ENCODE measurements around the gene ZDHHC11B. TPM values are rescaled to one million over a fixed set of nuclear protein-coding genes. Genes with fewer than 3 reads are reported as not detected.
"Not testable (repeated sequence)": the region's sequence is repeated elsewhere in the genome, so short reads cannot be mapped to it uniquely, and the experiment has no call there.

Gene ZDHHC11B
- polyA plus RNA-seq, 2 donors: 2.6 to 5.2 TPM

DNA sequence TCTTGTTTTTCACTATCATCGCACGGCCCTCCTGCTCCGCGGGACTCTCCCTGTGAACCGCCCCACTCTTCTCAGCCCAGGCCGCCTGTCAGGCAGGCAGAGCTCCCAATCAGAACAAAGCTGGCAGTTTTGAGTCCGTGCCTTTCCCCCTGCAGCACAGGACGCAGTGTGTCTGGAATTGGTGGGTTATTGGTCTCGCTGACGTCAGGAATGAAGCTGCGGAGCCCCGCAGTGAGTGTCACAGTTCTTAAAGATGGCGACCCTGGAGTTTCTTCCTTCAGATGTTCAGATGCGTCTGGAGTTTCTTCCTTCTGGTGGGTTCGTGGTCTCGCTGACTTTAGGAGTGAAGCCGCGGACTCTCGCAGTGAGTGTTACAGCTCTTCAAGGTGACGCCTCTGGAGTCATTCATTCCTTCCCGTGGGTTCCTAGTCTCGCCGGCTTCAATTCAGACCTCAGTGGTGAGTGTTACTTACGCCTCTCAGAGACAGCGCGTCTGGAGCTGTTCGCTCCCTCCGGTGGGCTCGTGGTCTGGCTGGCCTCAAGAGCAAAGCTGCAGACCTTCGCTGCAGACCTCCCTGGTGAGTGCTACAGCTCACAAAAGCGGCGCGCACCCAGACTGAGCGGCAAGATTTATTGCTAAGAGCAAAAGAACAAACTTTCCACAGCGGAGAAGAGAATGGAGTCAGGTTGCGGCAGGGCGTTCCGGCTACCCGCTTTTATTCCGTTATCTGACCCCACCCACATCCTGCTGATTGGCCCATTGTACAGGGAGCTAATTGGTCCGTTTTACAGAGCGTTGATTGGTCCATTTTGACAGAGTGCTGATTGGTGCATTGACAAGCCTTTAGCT is 7.4 kb downstream of the ZDHHC11B start:
- 89 to 92% methylated on average over 42 of the region's 42 CpGs for WGBS, 2 donors
- Histone ChIP-seq H3K27ac (ENCODE audit: low read depth in 2 of 2, low read length in 1 of 2) (no peak overlapping the region), H3K36me3 (ENCODE audit: control insufficient read depth in 2 of 2, insufficient read depth in 2 of 2, low read length in 1 of 2) (no peaks in the 10 kb centered on the region), H3K9me3 (ENCODE audit: control insufficient read depth in 2 of 2, insufficient read depth in 1 of 2, low read depth in 1 of 2, low read length in 1 of 2) (no peaks in the 10 kb centered on the region), H3K27me3 (ENCODE audit: control insufficient read depth in 1 of 2, insufficient read depth in 2 of 2, low read length in 2 of 2) (no peaks in the 10 kb centered on the region), H3K4me3 (ENCODE audit: low read depth in 1 of 2, low read length in 2 of 2) (no peak overlapping the region), H3K4me1 (ENCODE audit: control insufficient read depth in 2 of 2, insufficient read depth in 2 of 2, low read length in 1 of 2) (no peaks in the 10 kb centered on the region)

DNA sequence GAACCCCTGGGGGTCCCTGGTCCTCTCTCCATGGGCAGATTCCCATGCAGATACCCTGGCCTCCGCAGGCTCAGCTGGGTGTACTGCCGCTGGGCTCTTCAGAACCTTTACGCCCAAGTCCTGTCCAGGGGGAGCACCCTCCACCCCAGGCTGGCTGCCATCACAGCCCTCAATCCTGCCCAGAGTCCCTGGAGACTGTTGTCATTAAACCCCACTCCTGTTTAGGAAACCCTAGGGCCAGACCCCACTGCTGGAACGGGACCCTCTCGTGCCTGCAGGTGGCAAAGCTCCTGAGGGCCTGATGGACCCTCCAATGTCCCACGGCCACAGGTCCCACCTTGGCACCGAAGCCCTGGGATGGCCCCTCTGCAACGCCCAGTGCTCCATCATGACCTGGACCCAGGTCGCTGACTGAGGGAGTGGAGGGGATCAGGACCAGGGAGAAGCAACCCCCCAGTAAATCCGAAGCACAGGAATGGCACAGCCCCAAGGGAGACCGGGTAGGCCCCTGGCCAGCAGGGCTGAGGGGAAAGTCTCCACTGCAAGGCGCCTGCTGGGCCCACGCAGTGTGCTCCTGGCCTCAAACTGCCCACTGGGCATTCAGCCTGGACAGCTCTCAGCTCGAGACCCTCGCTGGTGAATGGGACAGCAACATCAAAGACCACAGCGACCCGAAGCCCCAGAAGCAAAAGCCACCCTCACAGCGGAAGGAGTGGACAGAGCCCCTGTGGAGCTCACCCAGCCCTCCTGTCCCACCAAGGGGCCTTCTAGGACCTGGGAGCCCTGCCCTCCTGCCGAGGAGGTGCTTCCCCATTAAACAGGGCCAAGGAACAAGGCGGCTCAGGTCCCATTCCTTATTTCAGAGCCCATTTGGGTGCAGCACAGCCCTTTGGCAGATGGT is 8.3 kb downstream of the ZDHHC11B start:
- Histone ChIP-seq H3K9me3 (ENCODE audit: control insufficient read depth in 2 of 2, insufficient read depth in 1 of 2, low read depth in 1 of 2, low read length in 1 of 2) (no peaks in the 10 kb centered on the region), H3K4me1 (ENCODE audit: control insufficient read depth in 2 of 2, insufficient read depth in 2 of 2, low read length in 1 of 2) (no peaks in the 10 kb centered on the region), H3K36me3 (ENCODE audit: control insufficient read depth in 2 of 2, insufficient read depth in 2 of 2, low read length in 1 of 2) (no peaks in the 10 kb centered on the region), H3K27me3 (ENCODE audit: control insufficient read depth in 1 of 2, insufficient read depth in 2 of 2, low read length in 2 of 2) (no peaks in the 10 kb centered on the region), H3K4me3 (ENCODE audit: low read depth in 1 of 2, low read length in 2 of 2) (no peak overlapping the region), H3K27ac (ENCODE audit: low read depth in 2 of 2, low read length in 1 of 2) (no peak overlapping the region)
- 88 to 90% methylated on average over 17 to 20 of the region's 20 CpGs for WGBS, 2 donors

DNA sequence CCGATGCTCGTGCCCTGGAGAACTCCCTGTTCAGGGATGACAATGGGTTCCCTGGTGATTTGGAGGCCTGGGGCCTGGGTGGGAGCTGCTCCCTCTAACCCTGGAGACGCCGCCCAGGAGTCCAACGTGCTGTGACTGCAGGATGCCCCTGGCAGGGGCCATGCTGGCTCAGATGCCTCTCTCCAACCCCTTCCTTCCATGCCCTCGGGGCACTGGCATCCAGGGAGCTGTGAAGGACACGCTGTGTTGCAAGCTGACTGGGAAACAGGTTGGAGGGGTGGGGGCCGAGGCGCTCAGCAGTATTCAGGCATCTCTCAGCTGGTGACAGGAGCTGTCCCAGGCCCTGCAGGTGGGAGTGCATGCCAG is 9.0 kb downstream of the ZDHHC11B start:
- H3K27ac ChIP-seq (ENCODE audit: low read depth in 2 of 2, low read length in 1 of 2); H3K4me1 ChIP-seq (ENCODE audit: control insufficient read depth in 2 of 2, insufficient read depth in 2 of 2, low read length in 1 of 2); H3K9me3 ChIP-seq (ENCODE audit: control insufficient read depth in 2 of 2, insufficient read depth in 1 of 2, low read depth in 1 of 2, low read length in 1 of 2); H3K27me3 ChIP-seq (ENCODE audit: control insufficient read depth in 1 of 2, insufficient read depth in 2 of 2, low read length in 2 of 2); H3K36me3 ChIP-seq (ENCODE audit: control insufficient read depth in 2 of 2, insufficient read depth in 2 of 2, low read length in 1 of 2); H3K4me3 ChIP-seq (ENCODE audit: low read depth in 1 of 2, low read length in 2 of 2): not testable (repeated sequence)
- WGBS, 2 donors: 58 to 83% methylated on average over 7 to 8 of the region's 9 CpGs

DNA sequence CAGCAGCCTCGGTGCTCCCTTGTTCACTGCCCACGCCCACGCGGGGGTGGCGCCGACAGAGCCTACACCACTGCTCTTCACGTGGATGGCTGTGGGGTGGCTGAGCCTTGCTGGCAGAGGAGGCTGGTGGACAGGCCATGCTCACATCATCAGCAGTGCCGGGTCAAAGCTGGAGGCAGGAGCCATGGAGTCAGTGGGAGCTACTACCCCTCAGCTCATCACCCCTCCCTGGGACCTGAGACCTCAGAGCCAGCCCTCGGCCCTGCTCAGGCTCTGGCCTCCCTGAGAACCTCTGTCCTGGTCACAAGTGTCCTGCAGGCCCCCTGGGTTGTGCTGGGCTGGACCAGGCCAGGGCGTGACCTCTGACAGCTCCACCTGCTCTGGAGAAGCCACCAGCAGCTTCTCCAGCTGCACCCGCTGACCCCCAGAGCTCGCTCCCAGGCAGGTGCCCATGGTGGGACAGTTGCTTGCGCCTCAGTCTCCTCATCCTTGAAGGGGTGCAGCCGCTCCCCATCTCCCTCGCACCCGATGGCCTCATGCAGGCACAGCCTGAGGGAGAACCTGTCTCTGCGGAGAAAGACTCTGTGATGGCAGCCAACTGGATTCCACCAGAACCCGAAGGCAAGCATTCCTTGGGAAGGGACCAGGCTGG is 9.5 kb downstream of the ZDHHC11B start:
- not testable (repeated sequence) for H3K27me3 ChIP-seq (ENCODE audit: control insufficient read depth in 1 of 2, insufficient read depth in 2 of 2, low read length in 2 of 2); H3K4me1 ChIP-seq (ENCODE audit: control insufficient read depth in 2 of 2, insufficient read depth in 2 of 2, low read length in 1 of 2); H3K36me3 ChIP-seq (ENCODE audit: control insufficient read depth in 2 of 2, insufficient read depth in 2 of 2, low read length in 1 of 2); H3K4me3 ChIP-seq (ENCODE audit: low read depth in 1 of 2, low read length in 2 of 2); H3K27ac ChIP-seq (ENCODE audit: low read depth in 2 of 2, low read length in 1 of 2); H3K9me3 ChIP-seq (ENCODE audit: control insufficient read depth in 2 of 2, insufficient read depth in 1 of 2, low read depth in 1 of 2, low read length in 1 of 2)
- WGBS, 2 donors: 76 to 84% methylated on average over 18 of the region's 18 CpGs

DNA sequence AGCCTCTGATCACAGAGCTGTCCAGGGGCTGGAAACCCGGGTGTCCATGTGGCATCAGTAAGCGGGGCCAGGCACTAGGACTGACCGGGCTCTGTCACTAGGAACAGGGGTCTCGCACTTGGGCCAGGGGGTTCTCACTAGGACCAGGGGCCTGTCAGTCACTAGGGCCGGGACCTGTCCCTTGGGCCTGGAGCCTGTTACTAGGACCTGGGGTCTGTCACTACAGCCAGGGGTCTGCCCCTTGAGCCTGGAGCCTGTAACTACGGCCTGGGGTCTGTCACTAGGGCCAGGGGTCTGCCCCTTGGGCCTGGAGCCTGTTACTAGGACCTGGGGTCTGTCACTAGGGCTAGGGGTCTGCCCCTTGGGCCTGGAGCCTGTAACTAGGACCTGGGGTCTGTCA is 10.2 kb downstream of the ZDHHC11B start:
- H3K4me1 ChIP-seq (ENCODE audit: control insufficient read depth in 2 of 2, insufficient read depth in 2 of 2, low read length in 1 of 2); H3K9me3 ChIP-seq (ENCODE audit: control insufficient read depth in 2 of 2, insufficient read depth in 1 of 2, low read depth in 1 of 2, low read length in 1 of 2); H3K36me3 ChIP-seq (ENCODE audit: control insufficient read depth in 2 of 2, insufficient read depth in 2 of 2, low read length in 1 of 2); H3K4me3 ChIP-seq (ENCODE audit: low read depth in 1 of 2, low read length in 2 of 2); H3K27me3 ChIP-seq (ENCODE audit: control insufficient read depth in 1 of 2, insufficient read depth in 2 of 2, low read length in 2 of 2); H3K27ac ChIP-seq (ENCODE audit: low read depth in 2 of 2, low read length in 1 of 2): not testable (repeated sequence)
- 84 to 95% methylated on average over 6 of the region's 6 CpGs for WGBS, 2 donors

DNA sequence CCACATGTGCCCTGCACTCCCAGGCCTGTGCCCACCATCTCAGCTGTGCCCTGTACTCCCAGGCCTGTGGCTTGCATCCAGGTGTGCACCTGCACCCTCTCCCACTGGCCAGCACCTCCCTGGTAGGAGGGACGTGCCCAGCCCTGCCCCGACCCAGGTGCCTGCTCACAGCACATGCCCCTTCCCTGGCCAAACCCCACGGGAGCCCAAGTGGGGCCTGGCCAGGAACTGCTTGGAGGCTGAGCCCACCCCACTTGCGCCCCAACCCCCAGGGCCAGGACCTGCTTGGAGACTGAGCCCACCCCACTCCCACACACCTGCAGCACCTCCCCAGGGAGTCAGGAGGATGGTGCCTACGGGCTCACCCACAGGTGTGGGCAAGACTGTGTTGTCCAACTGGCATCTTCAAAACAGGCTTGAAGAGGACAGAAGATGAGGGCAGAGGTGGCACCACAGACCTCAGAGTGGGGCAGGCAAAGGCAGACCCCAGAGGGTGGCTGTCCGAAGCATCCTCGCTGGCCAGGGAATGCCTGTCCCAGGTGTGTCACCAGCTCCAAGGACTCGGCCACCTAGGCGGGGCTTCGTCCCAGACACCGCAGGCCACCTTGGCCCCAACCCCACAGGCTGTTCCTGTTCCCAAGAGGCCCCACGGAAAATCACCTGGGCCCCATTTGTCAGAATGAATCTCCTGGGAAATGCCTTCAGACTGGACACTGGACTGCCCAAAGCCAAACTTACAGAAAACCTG is 10.8 kb downstream of the ZDHHC11B start:
- no peak overlapping the region for H3K27ac ChIP-seq (ENCODE audit: low read depth in 2 of 2, low read length in 1 of 2)
- no peaks in the 10 kb centered on the region for H3K36me3 ChIP-seq (ENCODE audit: control insufficient read depth in 2 of 2, insufficient read depth in 2 of 2, low read length in 1 of 2)
- 75 to 77% methylated on average over 12 of the region's 12 CpGs for WGBS, 2 donors
- no peaks in the 10 kb centered on the region for H3K9me3 ChIP-seq (ENCODE audit: control insufficient read depth in 2 of 2, insufficient read depth in 1 of 2, low read depth in 1 of 2, low read length in 1 of 2)
- no peak overlapping the region for H3K4me3 ChIP-seq (ENCODE audit: low read depth in 1 of 2, low read length in 2 of 2)
- H3K4me1 ChIP-seq (ENCODE audit: control insufficient read depth in 2 of 2, insufficient read depth in 2 of 2, low read length in 1 of 2): no peaks in the 10 kb centered on the region
- no peaks in the 10 kb centered on the region for H3K27me3 ChIP-seq (ENCODE audit: control insufficient read depth in 1 of 2, insufficient read depth in 2 of 2, low read length in 2 of 2)

DNA sequence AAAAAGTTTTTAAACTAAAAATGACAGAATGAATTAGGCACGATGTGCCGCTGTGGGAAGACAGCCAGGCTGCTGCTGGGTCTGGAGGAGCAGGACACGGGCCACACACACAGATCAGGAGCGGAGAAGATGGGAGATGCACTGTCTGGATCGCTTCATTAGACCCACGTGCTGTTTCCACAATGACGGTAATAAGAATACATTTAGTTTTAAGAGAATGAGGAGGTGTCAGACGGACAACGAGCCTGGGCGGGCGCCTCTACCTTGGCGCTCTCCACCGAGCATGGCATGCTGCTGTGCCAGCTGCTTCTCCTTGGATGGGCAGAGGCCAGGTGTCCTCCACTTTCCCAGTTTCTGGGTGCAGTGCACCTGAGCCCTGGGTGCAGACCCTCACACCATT is 11.6 kb downstream of the ZDHHC11B start:
- WGBS, 2 donors: 46 to 65% methylated on average over 13 of the region's 13 CpGs
- not testable (repeated sequence) for H3K27me3 ChIP-seq (ENCODE audit: control insufficient read depth in 1 of 2, insufficient read depth in 2 of 2, low read length in 2 of 2); H3K4me3 ChIP-seq (ENCODE audit: low read depth in 1 of 2, low read length in 2 of 2); H3K27ac ChIP-seq (ENCODE audit: low read depth in 2 of 2, low read length in 1 of 2); H3K36me3 ChIP-seq (ENCODE audit: control insufficient read depth in 2 of 2, insufficient read depth in 2 of 2, low read length in 1 of 2); H3K4me1 ChIP-seq (ENCODE audit: control insufficient read depth in 2 of 2, insufficient read depth in 2 of 2, low read length in 1 of 2); H3K9me3 ChIP-seq (ENCODE audit: control insufficient read depth in 2 of 2, insufficient read depth in 1 of 2, low read depth in 1 of 2, low read length in 1 of 2)

DNA sequence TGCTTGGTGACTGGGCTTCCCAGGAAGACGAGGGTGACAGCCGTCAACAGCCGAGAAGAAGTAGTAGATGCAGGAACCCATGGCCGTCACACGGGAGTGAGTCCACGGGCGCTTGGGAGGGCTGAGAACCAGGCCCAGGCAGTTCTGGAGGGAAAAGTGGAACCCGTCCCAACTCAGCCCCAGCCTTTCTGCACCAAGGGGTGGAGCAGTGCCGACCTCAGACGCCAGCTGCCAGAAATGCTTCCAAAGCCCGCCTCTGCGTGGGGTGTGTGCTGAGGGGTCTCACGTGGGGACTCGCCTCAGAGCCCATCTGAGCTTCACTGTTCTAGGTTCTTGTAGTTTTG is 12.0 kb downstream of the ZDHHC11B start:
- H3K27me3 ChIP-seq (ENCODE audit: control insufficient read depth in 1 of 2, insufficient read depth in 2 of 2, low read length in 2 of 2); H3K9me3 ChIP-seq (ENCODE audit: control insufficient read depth in 2 of 2, insufficient read depth in 1 of 2, low read depth in 1 of 2, low read length in 1 of 2); H3K4me3 ChIP-seq (ENCODE audit: low read depth in 1 of 2, low read length in 2 of 2); H3K36me3 ChIP-seq (ENCODE audit: control insufficient read depth in 2 of 2, insufficient read depth in 2 of 2, low read length in 1 of 2); H3K4me1 ChIP-seq (ENCODE audit: control insufficient read depth in 2 of 2, insufficient read depth in 2 of 2, low read length in 1 of 2); H3K27ac ChIP-seq (ENCODE audit: low read depth in 2 of 2, low read length in 1 of 2): not testable (repeated sequence)
- WGBS, 2 donors: 58 to 60% methylated on average over 1 to 3 of the region's 14 CpGs

DNA sequence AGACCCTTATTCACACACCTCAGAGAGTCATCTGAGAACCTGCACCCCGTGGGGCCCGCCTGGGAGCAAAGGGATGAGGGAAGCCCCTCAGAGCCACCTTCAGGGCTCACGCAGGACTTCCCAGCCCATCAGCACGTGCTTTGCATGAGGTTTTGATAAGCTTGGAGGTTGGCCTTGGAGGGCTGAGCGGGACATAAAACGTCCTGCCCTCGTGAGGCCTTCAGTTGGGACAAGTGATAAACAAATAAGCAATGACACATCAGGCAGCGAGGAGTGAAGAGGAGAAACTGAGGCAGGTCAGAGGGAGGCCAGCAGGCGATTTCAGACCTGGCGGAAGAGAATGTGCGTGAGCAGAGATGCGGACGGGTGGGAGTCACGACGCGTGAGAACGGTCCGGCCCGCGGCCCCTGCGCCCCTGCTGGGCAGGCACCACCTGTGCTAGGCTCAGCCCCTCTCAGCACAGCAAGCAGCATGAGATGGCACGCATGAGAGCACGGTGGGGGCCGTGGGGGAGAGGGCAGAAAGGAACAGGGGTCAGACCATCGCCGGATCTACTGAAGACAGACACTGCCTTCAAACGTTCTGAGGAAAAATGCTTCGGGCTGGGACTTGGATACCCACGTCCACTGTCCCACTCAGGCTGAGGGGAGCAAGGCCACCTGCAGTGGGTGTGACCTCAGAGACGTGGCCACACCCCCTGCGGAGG is 12.5 kb downstream of the ZDHHC11B start:
- H3K36me3 ChIP-seq (ENCODE audit: control insufficient read depth in 2 of 2, insufficient read depth in 2 of 2, low read length in 1 of 2); H3K4me3 ChIP-seq (ENCODE audit: low read depth in 1 of 2, low read length in 2 of 2); H3K9me3 ChIP-seq (ENCODE audit: control insufficient read depth in 2 of 2, insufficient read depth in 1 of 2, low read depth in 1 of 2, low read length in 1 of 2); H3K27ac ChIP-seq (ENCODE audit: low read depth in 2 of 2, low read length in 1 of 2); H3K27me3 ChIP-seq (ENCODE audit: control insufficient read depth in 1 of 2, insufficient read depth in 2 of 2, low read length in 2 of 2); H3K4me1 ChIP-seq (ENCODE audit: control insufficient read depth in 2 of 2, insufficient read depth in 2 of 2, low read length in 1 of 2): not testable (repeated sequence)
- WGBS, 2 donors: 75 to 76% methylated on average over 8 to 13 of the region's 31 CpGs
